Activated CD8-positive, alpha-beta memory T cell treated with anti-CD3 and anti-CD28 coated beads for 48 hours (primary cell): ENCODE results near the gene HSD17B8.
A peak's percentile ranks its signal among the peaks of the same experiment; 100 is the strongest.

Source experiments
- DNase-seq, 3 experiments: peaks; one replicate each; pipeline ENCODE4 v3.0.0-alpha.2; 2020; ENCODE audit warnings: low read depth in 2 of 3, low spot score in 2 of 3

Gene HSD17B8

GRCh38 chr6:33191383-33192104, 12.9 kb upstream of the HSD17B8 start:
- no peak for DNase-seq

DNA sequence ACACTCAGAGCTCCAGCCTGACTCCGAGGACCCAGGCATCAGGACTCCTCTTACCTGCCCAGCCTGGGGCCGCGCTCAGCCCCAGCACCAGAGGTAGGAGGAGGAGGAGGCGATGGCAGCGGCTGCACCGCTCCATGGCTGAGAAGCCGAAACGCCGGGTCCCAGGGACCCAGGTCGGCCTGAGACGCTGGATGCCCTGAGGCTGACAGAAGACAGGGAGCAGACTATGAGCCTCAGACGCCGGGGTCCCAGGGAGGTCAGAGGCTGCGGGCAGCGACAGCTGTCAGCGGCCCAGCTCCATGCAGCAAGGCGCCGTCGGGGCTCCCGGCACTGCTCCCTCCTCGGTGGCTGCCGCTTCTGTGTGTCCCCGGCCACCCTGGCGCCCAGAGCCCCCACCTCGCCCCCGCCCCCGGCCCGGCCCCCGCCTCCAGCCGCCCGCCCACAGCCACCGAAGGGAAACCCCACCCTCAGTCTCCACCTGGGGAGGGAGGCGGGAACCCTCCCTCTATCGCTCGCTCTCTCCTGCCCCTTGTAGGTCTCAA, 12.3 kb upstream of the HSD17B8 start, which contains the start of gene COL11A2:
COL11A2 (minus strand) TSS at position 363 of the 542 bp plus-strand sequence; CDS start at position 136, 227 bp downstream.
- DNase-seq: no peak

- no peak for DNase-seq
Measured at GRCh38 chr6:33192671-33193602, 11.5 kb upstream of the HSD17B8 start.

DNA sequence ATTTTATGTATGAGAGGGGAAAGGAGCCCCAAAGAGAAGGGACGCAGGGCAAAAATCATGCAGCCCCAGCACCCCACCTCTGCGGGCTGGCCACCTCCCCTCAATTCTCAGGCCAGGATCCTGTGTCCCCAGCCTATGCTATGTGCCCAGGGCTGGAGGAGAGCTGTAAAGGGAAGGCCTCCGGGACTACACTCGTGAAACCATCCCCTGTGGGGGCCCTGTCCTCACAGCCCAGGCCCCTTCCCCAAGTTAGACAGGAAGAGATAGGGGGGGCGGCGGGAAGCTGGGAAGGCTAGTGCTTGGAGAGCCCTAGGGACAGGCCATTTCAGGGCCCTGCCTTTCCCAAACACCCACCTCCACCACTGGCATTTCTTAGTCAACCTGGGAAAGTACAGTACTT, 10.8 kb upstream of the HSD17B8 start:
- DNase-seq: no peak

GRCh38 chr6:33194431-33194979, 9.9 kb upstream of the HSD17B8 start:
- no peak for DNase-seq

GRCh38 chr6:33195304-33196165, 8.9 kb upstream of the HSD17B8 start:
- no peak for DNase-seq

DNA sequence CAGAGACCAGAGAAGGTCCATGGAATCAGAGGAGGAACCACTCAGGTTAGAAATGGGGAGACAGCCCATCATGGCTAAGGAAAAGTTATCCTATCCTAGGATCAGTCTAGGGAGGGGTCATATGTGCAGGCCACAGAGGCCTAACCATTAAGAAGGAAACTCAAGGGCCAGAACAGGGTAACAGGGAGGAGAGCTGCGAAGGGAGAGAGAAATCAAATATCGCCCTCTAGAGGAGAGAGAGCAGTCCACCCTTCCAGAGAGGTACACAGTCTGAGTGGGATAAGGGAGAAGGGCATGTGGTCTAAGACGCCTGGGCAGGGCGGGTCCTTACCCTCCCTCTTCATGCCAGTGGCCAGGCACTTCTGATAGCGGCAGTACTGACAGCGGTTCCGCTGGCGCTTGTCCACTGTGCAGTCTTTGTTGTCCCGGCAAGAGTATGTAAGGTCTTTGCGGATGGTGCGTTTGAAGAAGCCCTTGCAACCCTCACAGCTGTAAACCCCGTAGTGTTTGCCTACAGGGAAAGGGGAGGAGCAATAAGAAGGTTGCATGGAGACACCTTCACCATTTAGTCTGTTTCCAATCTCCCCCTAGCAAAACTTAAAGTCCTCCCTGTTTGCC, 6.9 kb upstream of the HSD17B8 start:
- DNase-seq: no peak

DNA sequence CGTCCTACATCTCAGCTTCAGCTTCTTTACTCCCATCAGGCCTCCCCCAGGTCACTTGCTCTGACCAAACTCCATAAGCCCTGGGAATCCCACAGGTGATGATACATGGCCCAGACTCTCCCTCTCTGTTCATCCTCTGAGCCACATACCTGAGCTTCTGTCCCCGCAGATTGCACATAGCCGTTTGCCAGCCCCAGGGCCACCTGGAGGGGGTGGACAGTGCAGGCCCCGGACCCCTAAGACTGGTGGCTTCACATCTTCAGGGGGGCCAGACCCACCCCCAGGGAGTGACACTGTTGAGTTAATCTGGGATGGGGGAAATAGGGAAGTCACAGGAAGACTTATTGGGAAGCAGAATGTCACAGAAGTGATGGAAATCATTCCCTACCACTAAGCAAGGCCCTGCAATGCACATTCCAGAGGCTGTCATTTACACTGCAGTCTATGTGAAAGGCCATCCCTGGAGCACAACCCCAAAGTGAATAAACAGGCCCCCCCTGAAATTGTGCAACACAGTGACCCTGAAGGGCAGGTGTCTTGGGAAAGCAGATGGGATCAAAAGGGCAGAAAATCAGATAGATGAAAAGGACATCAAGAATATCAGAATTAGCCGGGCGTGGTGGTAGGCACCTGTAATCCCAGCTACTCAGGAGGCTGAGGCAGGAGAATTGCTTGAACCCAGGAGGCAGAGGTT, 6.1 kb upstream of the HSD17B8 start:
- DNase-seq: no peak

GRCh38 chr6:33198853-33199436, 5.5 kb upstream of the HSD17B8 start:
- DNase-seq: no peak

GRCh38 chr6:33199687-33200218, 4.7 kb upstream of the HSD17B8 start:
- DNase-seq: peak in 1 of 3 experiments; percentile 41

- DNase-seq: peak; percentile 92 to 96 (median 96)
Measured at GRCh38 chr6:33200219-33201146, 4.0 kb upstream of the HSD17B8 start, which contains the start of the genes RXRB and SLC39A7. Gene RXRB, minus strand, starts transcription at chr6:33200665. Its CDS starts 189 bp downstream, at chr6:33200476. Gene SLC39A7, plus strand, starts transcription at chr6:33200867. Its CDS starts 379 bp downstream, at chr6:33201246.

DNA sequence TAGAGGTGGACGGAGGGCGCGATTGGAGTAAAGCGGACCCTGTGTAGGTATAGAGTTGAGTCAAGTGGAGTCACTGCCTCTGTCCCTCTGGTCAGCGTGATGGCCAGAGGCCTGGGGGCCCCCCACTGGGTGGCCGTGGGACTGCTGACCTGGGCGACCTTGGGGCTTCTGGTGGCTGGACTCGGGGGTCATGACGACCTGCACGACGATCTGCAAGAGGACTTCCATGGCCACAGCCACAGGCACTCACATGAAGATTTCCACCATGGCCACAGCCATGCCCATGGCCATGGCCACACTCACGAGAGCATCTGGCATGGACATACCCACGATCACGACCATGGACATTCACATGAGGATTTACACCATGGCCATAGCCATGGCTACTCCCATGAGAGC, 3.3 kb upstream of the HSD17B8 start:
- no peak for DNase-seq

DNA sequence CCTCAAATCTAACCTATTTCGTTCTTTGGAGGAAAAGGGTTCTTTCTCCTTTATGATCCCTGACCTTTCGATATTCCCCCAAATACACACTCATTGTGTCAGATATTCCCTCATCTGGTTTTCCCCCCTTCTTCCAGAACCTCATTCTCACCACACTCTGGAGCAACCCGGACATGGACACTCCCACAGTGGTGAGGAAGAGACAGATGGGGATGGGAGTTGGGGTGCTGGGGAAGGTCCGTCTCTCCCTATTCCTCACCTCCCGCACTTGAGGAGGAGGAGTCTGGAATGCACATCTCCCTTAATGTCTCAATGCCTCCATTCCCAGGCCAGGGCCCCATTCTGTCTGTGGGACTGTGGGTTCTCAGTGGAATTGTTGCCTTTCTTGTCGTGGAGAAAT, 2.5 kb upstream of the HSD17B8 start:
- no peak for DNase-seq

DNA sequence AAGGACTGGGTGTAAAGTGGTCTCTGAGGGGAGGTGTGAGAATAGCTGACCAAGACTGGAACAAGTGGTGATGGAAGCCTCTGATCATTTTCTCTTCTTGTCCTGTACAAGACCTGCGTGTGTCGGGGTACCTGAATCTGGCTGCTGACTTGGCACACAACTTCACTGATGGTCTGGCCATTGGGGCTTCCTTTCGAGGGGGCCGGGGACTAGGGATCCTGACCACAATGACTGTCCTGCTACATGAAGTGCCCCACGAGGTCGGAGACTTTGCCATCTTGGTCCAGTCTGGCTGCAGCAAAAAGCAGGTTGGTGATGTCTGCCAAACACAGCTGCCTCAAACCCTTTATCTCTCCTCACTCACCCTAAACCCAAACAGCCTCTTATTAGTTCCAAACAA, 1.7 kb upstream of the HSD17B8 start:
- no peak for DNase-seq

GRCh38 chr6:33203443-33204164, 851 bp upstream of the HSD17B8 start:
- no peak for DNase-seq

DNA sequence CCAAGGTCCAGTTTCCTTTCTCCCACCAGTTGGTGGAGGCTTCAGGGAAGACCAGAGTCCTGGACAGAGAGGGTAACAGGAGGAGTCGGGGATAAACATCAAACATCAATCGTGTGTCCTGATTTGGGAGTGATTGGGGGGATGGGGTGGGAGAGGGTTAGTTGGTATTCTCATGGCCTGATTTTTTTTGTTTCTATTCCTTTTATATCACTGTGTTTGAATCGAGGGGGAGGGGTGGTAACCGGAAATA, 365 bp upstream of the HSD17B8 start:
- no peak for DNase-seq
